HG02885 (cell line): ENCODE measurements around the gene TRIO.

ENCODE experiments used
- ATAC-seq: cut with Tn5 transposase; IDR thresholded peaks from one replicate; pipeline ENCODE4 v1.9.1; 2021; ENCODE audit warnings: mild to moderate bottlenecking; ENCODE audit not compliant: unreplicated experiment, poor library complexity

Gene TRIO

GRCh38 chr5:14121552-14121951 lies 21.6 kb upstream of the TRIO start:
- no peak for ATAC-seq

- no peak for ATAC-seq
Measured at GRCh38 chr5:14122089-14122488, 21.1 kb upstream of the TRIO start.

DNA sequence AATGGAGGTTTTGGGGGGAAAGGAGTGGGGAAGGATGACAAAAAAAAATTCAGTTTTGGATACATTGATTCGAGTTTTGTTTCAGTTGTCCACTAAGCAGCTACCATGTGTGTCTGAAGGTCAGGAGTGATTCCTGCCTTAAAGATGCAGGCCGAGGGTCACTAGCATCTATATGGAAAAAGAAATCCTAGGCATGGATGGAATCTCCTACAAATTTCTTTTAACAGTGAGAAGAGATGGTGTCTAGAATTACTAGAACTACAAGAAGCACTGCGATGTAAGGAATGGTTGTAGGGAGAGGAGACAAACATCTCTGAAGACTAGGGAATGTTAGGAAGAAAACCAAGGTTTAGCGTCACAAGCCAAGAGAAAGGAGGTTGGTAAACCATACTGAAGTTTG lies 19.6 kb upstream of the TRIO start:
- no peak for ATAC-seq

DNA sequence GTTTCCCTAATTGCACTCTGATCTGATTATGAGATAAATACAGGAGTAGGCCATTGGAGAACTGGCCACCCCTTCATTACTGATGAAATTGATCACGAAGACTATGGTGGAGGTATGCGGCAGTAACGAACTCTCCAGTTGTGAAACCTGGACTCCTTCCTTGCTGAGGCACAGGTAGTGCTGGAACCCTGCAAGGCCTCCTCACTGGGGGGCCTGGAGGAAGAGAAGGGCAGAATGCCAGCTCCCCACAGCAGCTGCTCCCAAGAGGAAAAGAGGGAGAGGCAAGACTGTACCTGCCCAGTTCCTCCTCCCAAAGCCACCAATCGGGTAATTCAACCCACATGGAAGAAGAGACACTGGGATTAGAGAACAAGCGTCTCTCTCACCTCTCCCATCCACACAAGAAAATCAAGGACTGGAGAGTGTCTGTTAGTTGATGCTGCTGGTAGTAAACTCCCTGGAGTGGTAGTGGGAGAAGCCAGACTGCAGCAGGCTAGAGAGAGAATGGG lies 19.1 kb upstream of the TRIO start:
- no peak for ATAC-seq

DNA sequence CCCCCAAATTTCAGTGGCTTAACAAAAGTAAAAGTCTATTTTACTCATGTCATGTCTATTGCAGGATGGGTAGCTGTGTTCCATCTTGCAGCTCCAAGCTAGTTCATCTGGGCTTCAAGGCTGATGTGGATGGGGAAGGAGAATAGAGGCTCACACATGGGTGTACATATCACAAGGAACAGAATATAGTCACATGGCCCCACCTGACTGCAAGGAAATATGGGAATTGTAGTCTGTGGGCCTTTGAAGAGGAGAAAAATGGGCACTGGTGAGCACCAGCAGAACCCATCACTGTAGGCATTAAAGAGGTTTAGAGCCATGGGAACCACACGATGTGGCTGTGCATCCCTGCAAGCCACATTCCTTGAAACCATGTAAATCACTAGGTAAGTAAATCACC lies 17.9 kb upstream of the TRIO start:
- ATAC-seq: no peak

GRCh38 chr5:14127587-14127986 lies 15.6 kb upstream of the TRIO start:
- ATAC-seq: no peak

- no peak for ATAC-seq
Measured at GRCh38 chr5:14128079-14128478, 15.1 kb upstream of the TRIO start.

- ATAC-seq: no peak
Measured at GRCh38 chr5:14129123-14129522, 14.0 kb upstream of the TRIO start.

- ATAC-seq: no peak
Measured at GRCh38 chr5:14131855-14132503, 11.2 kb upstream of the TRIO start.

- ATAC-seq: no peak
Measured at GRCh38 chr5:14133394-14133793, 9.7 kb upstream of the TRIO start.

- ATAC-seq: no peak
Measured at GRCh38 chr5:14134083-14134482, 9.1 kb upstream of the TRIO start.

- ATAC-seq: no peak
Measured at GRCh38 chr5:14134771-14135170, 8.4 kb upstream of the TRIO start.

DNA sequence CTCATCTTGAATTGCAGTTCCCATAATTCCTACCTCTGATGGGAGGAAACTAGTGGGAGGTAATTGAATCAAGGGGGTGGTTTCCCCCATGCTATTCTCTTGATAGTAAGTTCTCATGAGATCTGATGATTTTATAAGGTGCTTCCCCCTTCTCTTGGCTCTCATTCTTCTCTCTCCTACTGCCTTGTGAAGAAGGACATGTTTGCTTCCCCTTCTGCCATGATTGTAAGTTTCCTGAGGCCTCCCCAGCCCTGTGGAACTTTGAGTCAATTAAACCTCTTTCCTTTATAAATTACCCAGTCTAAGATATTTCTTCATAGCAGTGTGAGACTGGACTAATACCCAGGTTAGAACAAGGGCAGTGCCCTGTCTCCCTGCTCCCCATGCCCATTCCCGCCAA lies 7.5 kb upstream of the TRIO start:
- no peak for ATAC-seq

- no peak for ATAC-seq
Measured at GRCh38 chr5:14136228-14136627, 6.9 kb upstream of the TRIO start.

DNA sequence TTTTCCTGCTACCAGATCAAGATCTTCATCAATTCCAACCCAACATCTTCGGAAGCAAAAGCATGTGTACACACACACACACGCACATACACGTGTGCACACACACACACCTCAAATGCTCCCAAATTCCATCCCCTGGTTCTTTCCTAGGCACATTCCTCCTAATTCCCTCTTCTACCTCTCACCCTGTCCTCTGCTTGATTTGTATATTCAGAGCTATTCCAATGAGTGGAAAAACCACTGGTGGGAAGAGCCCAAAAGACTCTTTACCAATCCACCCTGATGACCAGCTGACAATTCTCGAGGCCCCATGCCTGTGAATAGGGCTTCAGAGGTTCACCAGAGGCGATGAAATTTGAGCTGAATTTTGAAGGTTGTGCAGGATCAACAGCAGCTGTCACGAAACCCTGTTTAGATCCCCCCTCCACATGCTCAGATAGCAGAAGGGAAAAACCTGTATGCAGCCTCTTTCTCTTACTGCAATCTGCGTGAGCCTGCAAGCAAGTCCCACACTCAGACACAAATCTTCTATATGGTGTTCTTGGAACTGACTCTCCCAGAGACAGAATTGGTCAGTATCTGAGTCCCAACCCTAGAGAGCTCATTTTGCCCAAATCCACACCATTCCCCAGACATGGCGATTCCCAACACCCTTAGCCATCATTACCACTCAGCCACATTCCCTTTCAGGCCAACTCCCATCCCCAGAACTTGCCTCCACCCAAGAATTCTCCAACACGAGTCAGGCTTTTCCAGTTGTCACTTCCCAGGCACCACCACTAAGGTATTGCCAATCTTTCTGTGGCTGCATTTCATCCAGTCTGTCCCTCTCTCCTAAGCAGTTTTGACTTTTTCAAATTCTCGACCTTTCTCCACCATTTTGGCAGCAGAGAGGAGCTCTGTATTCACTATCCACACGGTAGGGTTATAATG lies 4.3 kb upstream of the TRIO start:
- ATAC-seq: no peak

DNA sequence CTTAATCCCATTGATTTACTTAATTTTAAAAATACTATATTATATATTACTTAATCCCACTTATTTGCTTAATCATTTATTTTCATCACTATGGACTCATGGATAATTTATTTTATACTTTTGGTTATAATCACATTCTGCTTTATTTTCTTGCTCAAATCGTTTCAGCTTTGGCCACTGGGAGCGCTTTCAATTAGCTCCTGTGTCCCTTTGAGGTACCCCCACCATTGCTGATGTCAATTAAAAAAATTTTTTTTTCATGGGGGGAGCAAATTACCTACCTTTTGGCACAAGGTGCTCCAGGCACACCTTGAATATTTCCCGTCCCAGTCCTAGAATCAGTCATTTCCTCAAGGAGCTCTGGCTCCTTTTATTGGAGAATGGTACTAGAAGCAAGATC lies 1.4 kb upstream of the TRIO start:
- no peak for ATAC-seq

DNA sequence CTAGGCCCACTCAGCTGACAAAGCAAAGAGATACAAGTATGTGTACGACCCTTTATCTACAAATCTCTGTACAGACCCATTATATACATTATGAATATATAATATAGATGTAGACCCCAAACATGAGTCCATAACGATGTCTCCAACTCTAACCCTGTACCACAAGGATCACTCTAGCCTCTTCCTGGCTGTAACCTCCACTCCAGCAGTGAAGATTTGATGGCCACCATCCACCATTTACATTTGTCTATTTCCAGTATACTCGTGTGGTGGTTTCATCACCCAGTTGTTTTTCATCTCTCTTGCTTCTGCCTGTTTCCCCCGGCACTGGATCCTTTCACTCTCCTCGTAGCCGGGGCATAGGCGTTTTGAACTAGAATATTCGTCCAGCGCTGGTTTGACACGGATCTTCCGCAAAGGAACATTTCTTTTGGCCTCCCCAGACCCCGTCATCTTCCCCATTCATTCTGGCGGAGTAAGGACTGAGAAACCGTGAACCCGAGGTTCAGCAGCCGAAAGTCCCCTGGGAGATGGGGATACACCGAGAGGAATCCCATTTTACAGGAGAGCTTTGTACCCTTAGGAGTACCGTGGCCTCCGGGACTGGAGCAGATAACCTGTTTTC lies 828 bp upstream of the TRIO start:
- ATAC-seq: peak; percentile 0

DNA sequence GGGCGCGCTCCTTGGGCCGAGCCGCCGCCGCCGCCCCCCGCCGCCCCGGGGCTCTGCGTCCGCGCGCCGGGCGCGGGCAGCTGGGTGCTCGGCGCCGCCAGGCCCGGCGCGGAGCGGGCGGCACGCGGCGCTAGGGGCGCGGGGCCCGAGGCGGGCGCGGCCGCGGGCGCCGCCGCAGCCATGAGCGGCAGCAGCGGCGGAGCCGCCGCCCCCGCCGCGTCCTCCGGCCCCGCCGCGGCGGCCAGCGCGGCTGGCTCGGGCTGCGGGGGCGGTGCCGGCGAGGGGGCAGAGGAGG lies 351 bp downstream of the TRIO start:
- ATAC-seq: peak; percentile 21

- ATAC-seq: peak; percentile 17
Measured at GRCh38 chr5:14143841-14144585, 871 bp downstream of the TRIO start.

DNA sequence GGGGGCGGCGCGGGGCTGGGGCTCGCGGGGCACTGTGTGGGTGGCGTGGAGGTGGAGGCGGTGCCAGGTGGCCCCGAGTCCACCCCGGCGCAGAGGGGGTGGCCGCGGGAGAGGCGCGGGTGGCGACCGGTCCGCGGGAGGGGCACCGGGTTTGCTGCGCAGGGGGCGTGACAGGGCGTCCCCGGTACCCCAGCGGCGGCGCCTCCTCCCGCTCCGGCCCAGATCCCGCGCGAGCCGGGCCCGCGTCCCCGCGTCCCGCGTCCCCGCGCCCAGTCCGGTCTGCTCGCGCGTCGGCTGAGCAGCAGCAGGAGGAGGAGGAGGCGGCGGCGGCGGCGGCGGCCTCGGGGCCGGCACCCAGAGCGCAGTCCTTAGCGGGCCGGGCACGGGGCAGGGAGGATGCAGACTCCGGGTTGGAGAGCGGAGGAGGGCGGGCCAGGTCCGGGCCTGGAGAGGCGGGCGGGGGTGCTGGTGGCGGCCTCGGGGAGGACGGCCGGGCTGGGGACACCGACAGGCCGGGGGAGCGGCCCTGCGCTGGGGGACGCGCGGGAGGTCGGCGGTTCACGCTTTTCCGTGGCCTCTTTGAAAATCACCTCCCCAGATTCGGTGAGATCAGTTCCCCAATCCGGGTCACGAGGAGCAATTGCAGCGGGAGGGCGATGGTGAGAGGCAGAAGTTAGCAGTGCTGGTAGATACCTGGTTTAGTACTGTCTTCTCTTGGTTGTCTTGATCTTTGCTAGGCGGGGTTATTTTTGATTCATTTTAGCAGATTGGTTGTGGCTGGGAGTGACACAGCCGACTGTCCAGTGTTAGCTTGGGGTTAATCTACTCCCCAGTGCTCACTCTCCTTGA lies 1.7 kb downstream of the TRIO start:
- peak; percentile 60 for ATAC-seq
